GM12875 (cell line): ENCODE measurements around the gene ZNF90.
"Not testable (repeated sequence)": the region's sequence is repeated elsewhere in the genome, so short reads cannot be mapped to it uniquely, and the experiment has no call there.

Experiments
- H3K4me3 ChIP-seq: one replicate; pipeline ENCODE4 v1.5.1; 2011; ENCODE audit warnings: low read depth, low read length, control low read depth
- CTCF ChIP-seq: IDR thresholded peaks from 2 replicates; pipeline ENCODE4 v1.5.1; 2011; ENCODE audit warnings: low read depth, mild to moderate bottlenecking, control low read depth, inconsistent platforms, low read length, moderate library complexity, borderline replicate concordance; ENCODE audit not compliant: insufficient read depth

The ZNF90 gene

GRCh38 chr19:20078581-20079031 is 806 bp downstream of the ZNF90 start:
- H3K4me3 ChIP-seq = no peak overlapping the region
- no peak for TF ChIP-seq CTCF

DNA sequence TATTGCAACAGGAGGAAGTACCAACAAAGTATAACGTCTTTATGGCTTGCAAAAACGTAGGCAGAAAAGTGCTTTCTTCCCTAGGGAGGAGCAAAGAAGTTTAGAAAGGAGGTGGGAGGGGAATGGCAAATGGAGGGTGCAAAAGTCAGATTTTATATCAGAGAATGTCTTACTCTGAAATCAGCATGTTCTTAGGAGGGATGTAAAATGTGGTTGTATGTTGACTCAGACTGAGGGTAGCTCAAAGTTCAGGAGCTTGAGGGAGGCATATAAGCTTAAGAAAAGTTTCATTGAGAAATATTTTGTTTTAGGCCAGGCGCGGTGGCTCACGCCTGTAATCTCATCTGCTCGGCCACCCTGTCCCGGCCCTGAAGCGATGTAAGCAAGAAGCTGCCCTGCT is 1.7 kb downstream of the ZNF90 start:
- no peak overlapping the region for H3K4me3 ChIP-seq
- no peak for TF ChIP-seq CTCF

DNA sequence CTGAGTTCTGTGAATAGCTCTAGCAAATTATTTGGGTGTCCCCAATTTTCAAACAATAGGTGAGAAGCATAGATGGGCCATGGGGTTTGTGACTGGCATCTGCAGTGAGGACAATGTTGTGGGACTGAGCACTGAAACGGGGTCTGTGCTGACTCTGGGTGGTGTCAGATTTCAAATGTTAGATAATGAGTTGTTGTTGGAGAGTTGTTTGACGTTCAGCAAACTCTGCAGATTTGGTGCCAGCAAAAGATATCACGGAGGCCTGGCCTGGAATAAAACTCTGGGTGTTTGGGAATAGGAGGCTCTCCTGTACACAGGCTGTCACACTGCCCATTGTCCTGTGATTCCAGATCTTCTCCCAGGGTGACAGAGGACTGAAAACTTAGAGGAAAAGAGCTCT is 2.9 kb downstream of the ZNF90 start:
- no peak overlapping the region for H3K4me3 ChIP-seq
- no peak for TF ChIP-seq CTCF

DNA sequence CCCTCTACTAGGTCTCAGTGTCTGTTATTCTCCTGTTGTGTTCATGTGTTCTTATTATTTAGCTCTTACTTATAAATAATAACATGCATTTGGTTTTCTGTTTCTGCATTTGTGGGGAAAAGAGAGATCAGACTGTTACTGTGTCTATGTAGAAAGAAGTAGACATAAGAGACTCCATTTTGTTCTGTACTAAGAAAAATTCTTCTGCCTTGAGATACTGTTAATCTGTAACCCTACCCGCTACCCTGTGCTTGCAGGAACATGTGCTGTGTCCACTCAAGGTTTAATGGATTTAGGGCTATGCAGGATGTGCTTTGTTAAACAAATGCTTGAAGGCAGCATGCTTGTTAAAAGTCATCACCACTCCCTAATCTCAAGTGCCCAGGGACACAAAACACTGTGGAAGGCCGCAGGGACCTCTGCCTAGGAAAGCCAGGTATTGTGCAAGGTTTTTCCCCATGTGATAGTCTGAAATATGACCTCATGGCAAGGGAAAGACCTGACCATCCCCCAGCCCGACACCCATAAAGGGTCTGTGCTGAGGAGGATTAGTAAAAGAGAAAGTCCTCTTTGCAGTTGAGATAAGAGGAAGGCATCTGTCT is 4.5 kb downstream of the ZNF90 start:
- not testable (repeated sequence) for H3K4me3 ChIP-seq

- not testable (repeated sequence) for H3K4me3 ChIP-seq
These were observed 5.1 kb downstream of the ZNF90 start for GRCh38 chr19:20082876-20083275.

- TF ChIP-seq CTCF = no peak
These were observed 24.3 kb downstream of the ZNF90 start for GRCh38 chr19:20102097-20102496.

DNA sequence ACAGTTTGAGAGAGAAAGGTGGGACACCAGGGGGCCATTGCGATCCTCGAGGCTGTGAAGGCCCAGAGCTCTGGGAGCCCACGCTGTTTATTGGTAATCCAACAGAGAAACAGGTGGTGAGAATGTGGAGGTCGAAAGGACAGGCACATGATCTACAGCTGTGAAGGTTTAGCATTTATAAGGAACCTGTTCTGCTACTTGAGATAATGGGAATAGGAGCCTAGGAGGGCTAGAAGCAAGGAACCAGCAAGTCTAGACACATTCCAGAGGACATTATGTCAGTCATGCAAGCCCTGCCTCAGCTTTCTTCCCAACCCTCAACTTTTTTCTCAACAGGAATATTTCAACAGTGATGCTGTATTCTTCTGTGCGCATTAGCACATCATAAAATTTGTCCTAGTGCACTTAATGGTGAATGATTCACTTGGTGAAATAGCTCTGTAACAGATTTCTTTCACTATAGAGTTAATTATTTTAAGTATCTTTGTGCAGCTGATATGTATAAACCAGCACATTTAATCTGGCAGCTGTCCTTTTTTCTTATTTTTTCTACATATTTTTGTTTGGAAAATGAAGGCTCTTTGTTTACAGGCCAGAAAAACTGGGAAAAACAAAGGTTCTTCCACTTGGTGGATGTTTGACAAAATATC is 25.4 kb downstream of the ZNF90 start:
- no peak for TF ChIP-seq CTCF
- H3K4me3 ChIP-seq = no peak overlapping the region

More at GRCh38 chr19:20102097-20102496, 24.3 kb downstream of the ZNF90 start:
- H3K4me3 ChIP-seq = no peak overlapping the region

GRCh38 chr19:20107301-20107700 is 29.5 kb downstream of the ZNF90 start:
- no peak for TF ChIP-seq CTCF

GRCh38 chr19:20118064-20118839 is 40.5 kb downstream of the ZNF90 start:
- not testable (repeated sequence) for H3K4me3 ChIP-seq

More at GRCh38 chr19:20107301-20107700, 29.5 kb downstream of the ZNF90 start:
- no peak overlapping the region for H3K4me3 ChIP-seq
